ENCODE results near the gene CBFA2T3. TPM values are rescaled to one million over a fixed set of nuclear protein-coding genes. Genes with fewer than 3 reads are reported as not detected.

CBFA2T3 gene
- total RNA-seq, 4 donors from 2014 or later: 0.78 to 5.0 (median 2.8) TPM

- no peak overlapping the region for H3K4me3 ChIP-seq
- TF ChIP-seq, protein P1, sequence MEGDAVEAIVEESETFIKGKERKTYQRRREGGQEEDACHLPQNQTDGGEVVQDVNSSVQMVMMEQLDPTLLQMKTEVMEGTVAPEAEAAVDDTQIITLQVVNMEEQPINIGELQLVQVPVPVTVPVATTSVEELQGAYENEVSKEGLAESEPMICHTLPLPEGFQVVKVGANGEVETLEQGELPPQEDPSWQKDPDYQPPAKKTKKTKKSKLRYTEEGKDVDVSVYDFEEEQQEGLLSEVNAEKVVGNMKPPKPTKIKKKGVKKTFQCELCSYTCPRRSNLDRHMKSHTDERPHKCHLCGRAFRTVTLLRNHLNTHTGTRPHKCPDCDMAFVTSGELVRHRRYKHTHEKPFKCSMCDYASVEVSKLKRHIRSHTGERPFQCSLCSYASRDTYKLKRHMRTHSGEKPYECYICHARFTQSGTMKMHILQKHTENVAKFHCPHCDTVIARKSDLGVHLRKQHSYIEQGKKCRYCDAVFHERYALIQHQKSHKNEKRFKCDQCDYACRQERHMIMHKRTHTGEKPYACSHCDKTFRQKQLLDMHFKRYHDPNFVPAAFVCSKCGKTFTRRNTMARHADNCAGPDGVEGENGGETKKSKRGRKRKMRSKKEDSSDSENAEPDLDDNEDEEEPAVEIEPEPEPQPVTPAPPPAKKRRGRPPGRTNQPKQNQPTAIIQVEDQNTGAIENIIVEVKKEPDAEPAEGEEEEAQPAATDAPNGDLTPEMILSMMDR (IDR thresholded peaks at IDR 0.05): no peak
- no peak for TF ChIP-seq POLR2A (IDR thresholded peaks at IDR 0.05)
- no peak for TF ChIP-seq EP300 (IDR thresholded peaks at IDR 0.05)
- H3K27me3 ChIP-seq: no peaks in the 10 kb centered on the region
- H3K4me1 ChIP-seq: peaks cover 0 to 4% (median 0%) of the 10 kb centered on the region in 4 donors
- no peak overlapping the region for H3K27ac ChIP-seq
- no peak for DNase-seq (ENCODE audit: low spot score in 2 of 2)
- 85% methylated on average over 17 to 21 of the region's 21 CpGs for WGBS, 2 donors
- H3K36me3 ChIP-seq: peaks cover 0 to 58% (median 0%) of the 10 kb centered on the region in 3 donors
- no peaks in the 10 kb centered on the region for H3K9me3 ChIP-seq
These were observed 128.4 kb downstream of the CBFA2T3 start for GRCh38 chr16:88848557-88848956.

DNA sequence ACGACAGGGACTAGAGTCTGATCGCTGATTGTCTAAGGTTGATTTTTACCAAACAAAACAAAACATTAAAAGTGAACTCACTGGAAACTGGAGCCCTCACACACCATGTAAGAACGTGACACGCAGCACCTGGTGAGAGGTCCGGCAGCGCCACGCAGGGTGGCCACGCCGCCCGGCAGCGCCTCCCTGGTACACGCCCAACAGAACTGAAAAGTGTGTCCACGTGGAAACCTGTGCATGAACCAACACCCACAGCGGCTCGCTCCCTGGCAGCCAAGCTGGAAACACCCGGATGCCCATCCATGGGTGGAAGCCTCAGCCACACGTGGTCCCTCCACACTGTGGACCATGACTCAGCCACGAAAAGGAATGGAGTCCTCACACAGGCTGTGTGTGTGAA is 129.4 kb downstream of the CBFA2T3 start:
- H3K27ac ChIP-seq: no peak overlapping the region
- no peaks in the 10 kb centered on the region for H3K4me1 ChIP-seq
- no peaks in the 10 kb centered on the region for H3K9me3 ChIP-seq
- DNase-seq (ENCODE audit: low spot score in 2 of 2): no peak
- H3K4me3 ChIP-seq: no peak overlapping the region
- peaks cover 0 to 67% (median 0%) of the 10 kb centered on the region in 3 donors for H3K36me3 ChIP-seq
- no peaks in the 10 kb centered on the region for H3K27me3 ChIP-seq
- 91 to 96% methylated on average over 18 of the region's 18 CpGs for WGBS, 2 donors
- TF ChIP-seq POLR2A (IDR thresholded peaks at IDR 0.05) (no peak), EP300 (IDR thresholded peaks at IDR 0.05) (no peak)
- TF ChIP-seq, protein P1 (IDR thresholded peaks at IDR 0.05): no peak

GRCh38 chr16:88846088-88846487 is 130.9 kb downstream of the CBFA2T3 start:
- H3K9me3 ChIP-seq: no peaks in the 10 kb centered on the region
- no peak for DNase-seq (ENCODE audit: low spot score in 2 of 2)
- no peaks in the 10 kb centered on the region for H3K4me1 ChIP-seq
- no peaks in the 10 kb centered on the region for H3K27me3 ChIP-seq
- peaks cover 0 to 74% (median 0%) of the 10 kb centered on the region in 3 donors for H3K36me3 ChIP-seq
- H3K4me3 ChIP-seq: no peak overlapping the region
- WGBS, 2 donors: 73 to 74% methylated on average over 9 of the region's 9 CpGs
- TF ChIP-seq POLR2A (IDR thresholded peaks at IDR 0.05) (no peak), EP300 (IDR thresholded peaks at IDR 0.05) (no peak)
- TF ChIP-seq, protein P1 (IDR thresholded peaks at IDR 0.05): no peak
- no peak overlapping the region for H3K27ac ChIP-seq

GRCh38 chr16:88844419-88845036 is 132.5 kb downstream of the CBFA2T3 start:
- H3K27ac ChIP-seq: no peak overlapping the region
- DNase-seq (ENCODE audit: low spot score in 2 of 2): no peak
- no peaks in the 10 kb centered on the region for H3K4me1 ChIP-seq
- TF ChIP-seq EP300 (IDR thresholded peaks at IDR 0.05) (no peak), POLR2A (IDR thresholded peaks at IDR 0.05) (no peak)
- no peaks in the 10 kb centered on the region for H3K9me3 ChIP-seq
- no peak overlapping the region for H3K4me3 ChIP-seq
- 68 to 70% methylated on average over 9 to 11 of the region's 11 CpGs for WGBS, 2 donors
- H3K36me3 ChIP-seq: peaks cover 0 to 74% (median 7%) of the 10 kb centered on the region in 3 donors
- H3K27me3 ChIP-seq: no peaks in the 10 kb centered on the region

DNA sequence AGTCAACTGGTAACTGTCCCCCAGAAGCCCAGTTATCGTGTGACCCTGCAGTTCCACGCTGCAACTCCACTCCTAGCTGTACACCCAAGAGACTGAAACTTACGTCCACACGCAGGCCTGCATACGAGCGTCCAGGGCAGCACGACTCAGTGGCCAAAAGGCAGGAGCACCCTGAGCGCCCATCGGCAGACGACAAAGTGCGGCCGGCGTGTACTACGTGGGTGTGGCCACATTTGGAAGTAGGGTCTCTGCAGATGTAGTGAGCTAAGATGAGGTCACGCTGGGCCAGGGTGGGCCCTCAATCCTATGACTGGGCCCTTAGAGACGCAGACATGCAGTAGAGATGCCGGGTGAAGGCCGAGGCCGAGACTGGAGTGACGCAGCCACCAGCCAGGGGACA is 133.8 kb downstream of the CBFA2T3 start:
- Histone ChIP-seq H3K9me3 (no peaks in the 10 kb centered on the region), H3K27me3 (no peaks in the 10 kb centered on the region), H3K36me3 (peaks cover 0 to 74% (median 10%) of the 10 kb centered on the region in 3 donors), H3K27ac (no peak overlapping the region), H3K4me1 (no peaks in the 10 kb centered on the region), H3K4me3 (no peak overlapping the region)
- TF ChIP-seq EP300 (IDR thresholded peaks at IDR 0.05) (no peak), POLR2A (IDR thresholded peaks at IDR 0.05) (no peak)
- TF ChIP-seq, protein P1 (IDR thresholded peaks at IDR 0.05): no peak
- 89 to 92% methylated on average over 20 of the region's 20 CpGs for WGBS, 2 donors
- no peak for DNase-seq (ENCODE audit: low spot score in 2 of 2)

Measured in tibial nerve (tissue), 4 donors.